GM12892 (cell line): ENCODE results near the gene AIPL1.

Experiments
- DNase-seq: peaks from one replicate; pipeline ENCODE4 v3.0.0; 2011; ENCODE audit not compliant: insufficient read length
- FAIRE-seq: peaks from 2 replicates; lab custom pipeline; 2011; peaks lifted over from hg19 to GRCh38; lab: Jason Lieb, UNC
- POLR2A ChIP-seq: IDR thresholded peaks from 2 replicates; pipeline ENCODE4 v1.6.1; 2011; ENCODE audit warnings: low read depth, low read length, control low read depth
- POLR2AphosphoS5 ChIP-seq: IDR thresholded peaks from 2 replicates; pipeline ENCODE4 v1.6.1; 2011; ENCODE audit warnings: low read depth, low read length, control low read depth
- TAF1 ChIP-seq: IDR thresholded peaks from 2 replicates; pipeline ENCODE4 v1.6.1; 2011; ENCODE audit warnings: low read depth, mild to moderate bottlenecking, control low read depth, low read length, borderline replicate concordance

AIPL1 gene

GRCh38 chr17:6474906-6475305 lies 40.0 kb upstream of the AIPL1 start:
- TF ChIP-seq POLR2AphosphoS5 = no peak
- no peak for TF ChIP-seq POLR2A
- TF ChIP-seq TAF1 = no peak
- DNase-seq (no peak), FAIRE-seq (no peak)

- DNase-seq (no peak), FAIRE-seq (no peak)
- no peak for TF ChIP-seq POLR2AphosphoS5
- TF ChIP-seq POLR2A = no peak
- no peak for TF ChIP-seq TAF1
Measured at GRCh38 chr17:6474376-6474775, 39.5 kb upstream of the AIPL1 start.

GRCh38 chr17:6473128-6473767 lies 38.3 kb upstream of the AIPL1 start:
- DNase-seq (peak; percentile 89), FAIRE-seq (peak; percentile 93)
- TF ChIP-seq POLR2A (no peak), POLR2AphosphoS5 (no peak), TAF1 (no peak)

- no peak for TF ChIP-seq TAF1
- TF ChIP-seq POLR2A = no peak
- no peak for TF ChIP-seq POLR2AphosphoS5
- FAIRE-seq (no peak), DNase-seq (no peak)
Measured at GRCh38 chr17:6472517-6472916, 37.6 kb upstream of the AIPL1 start.

GRCh38 chr17:6471531-6472465 lies 36.9 kb upstream of the AIPL1 start:
- no peak for DNase-seq
- FAIRE-seq = no peak

GRCh38 chr17:6470751-6471521 lies 36.0 kb upstream of the AIPL1 start:
- TF ChIP-seq POLR2A = no peak
- no peak for TF ChIP-seq POLR2AphosphoS5
- FAIRE-seq = no peak
- DNase-seq = no peak

More at GRCh38 chr17:6471531-6472465, 36.9 kb upstream of the AIPL1 start:
- TF ChIP-seq POLR2AphosphoS5 = no peak

- DNase-seq (no peak), FAIRE-seq (no peak)
- TF ChIP-seq POLR2A = no peak
Measured at GRCh38 chr17:6470146-6470718, 35.3 kb upstream of the AIPL1 start.

GRCh38 chr17:6468051-6468790 lies 33.3 kb upstream of the AIPL1 start:
- FAIRE-seq (no peak), DNase-seq (no peak)
- TF ChIP-seq POLR2AphosphoS5 = no peak
- no peak for TF ChIP-seq TAF1
- TF ChIP-seq POLR2A = no peak

- no peak for TF ChIP-seq POLR2A
- TF ChIP-seq POLR2AphosphoS5 = no peak
- TF ChIP-seq TAF1 = no peak
- no peak for FAIRE-seq
- no peak for DNase-seq
Measured at GRCh38 chr17:6467567-6467966, 32.6 kb upstream of the AIPL1 start.

GRCh38 chr17:6465206-6466003 lies 30.5 kb upstream of the AIPL1 start:
- DNase-seq (no peak), FAIRE-seq (no peak)
- TF ChIP-seq POLR2AphosphoS5 (no peak), TAF1 (no peak), POLR2A (no peak)
